Urinary bladder (tissue), 4 donors: ENCODE measurements around the gene KLC4. TPM values are rescaled to one million over a fixed set of nuclear protein-coding genes. Genes with fewer than 3 reads are reported as not detected.

Source experiments
- DNase-seq: peaks from one replicate; pipeline ENCODE4 v3.0.0-alpha.2; 2015; ENCODE audit errors: extremely low spot score
- H3K27ac ChIP-seq: one replicate; pipeline ENCODE4 v1.5.1; 2013; ENCODE audit warnings: low read depth, mild to moderate bottlenecking, moderate library complexity
- H3K36me3 ChIP-seq: one replicate; pipeline ENCODE4 v1.6.1; 2013; ENCODE audit warnings: mild to moderate bottlenecking, moderate library complexity; ENCODE audit not compliant: insufficient read depth
- H3K4me1 ChIP-seq: one replicate; pipeline ENCODE4 v1.6.1; 2013; ENCODE audit warnings: mild to moderate bottlenecking, moderate library complexity; ENCODE audit not compliant: insufficient read depth
- H3K4me3 ChIP-seq: one replicate; pipeline ENCODE4 v1.5.1; 2013; ENCODE audit warnings: low read depth, low read length
- WGBS: extraction: QIAGEN DNeasy Blood & Tissue Kit; methylation state at CpG from one replicate; pipeline ENCODE4 v1.1.7; 2013; 5-methylcytosine and 5-hydroxymethylcytosine counted together
- polyA plus RNA-seq: library from polyadenylated mRNA; stranded (reverse); fragments of 200-250 nt; gene quantifications from one replicate; pipeline ENCODE4 v1.2.3, GENCODE V29; 2013
- total RNA-seq: library from RNA; depleted of rRNA; stranded (reverse); fragments of >200 nt; gene quantifications from one replicate; pipeline ENCODE4 v1.2.3, GENCODE V29; 2014
- donor health status: healthy with polysubstance abuse.
- donor health status: healthy.

KLC4 gene
- total and polyA plus RNA-seq, 2 donors = 17.1 to 31.9 TPM

DNA sequence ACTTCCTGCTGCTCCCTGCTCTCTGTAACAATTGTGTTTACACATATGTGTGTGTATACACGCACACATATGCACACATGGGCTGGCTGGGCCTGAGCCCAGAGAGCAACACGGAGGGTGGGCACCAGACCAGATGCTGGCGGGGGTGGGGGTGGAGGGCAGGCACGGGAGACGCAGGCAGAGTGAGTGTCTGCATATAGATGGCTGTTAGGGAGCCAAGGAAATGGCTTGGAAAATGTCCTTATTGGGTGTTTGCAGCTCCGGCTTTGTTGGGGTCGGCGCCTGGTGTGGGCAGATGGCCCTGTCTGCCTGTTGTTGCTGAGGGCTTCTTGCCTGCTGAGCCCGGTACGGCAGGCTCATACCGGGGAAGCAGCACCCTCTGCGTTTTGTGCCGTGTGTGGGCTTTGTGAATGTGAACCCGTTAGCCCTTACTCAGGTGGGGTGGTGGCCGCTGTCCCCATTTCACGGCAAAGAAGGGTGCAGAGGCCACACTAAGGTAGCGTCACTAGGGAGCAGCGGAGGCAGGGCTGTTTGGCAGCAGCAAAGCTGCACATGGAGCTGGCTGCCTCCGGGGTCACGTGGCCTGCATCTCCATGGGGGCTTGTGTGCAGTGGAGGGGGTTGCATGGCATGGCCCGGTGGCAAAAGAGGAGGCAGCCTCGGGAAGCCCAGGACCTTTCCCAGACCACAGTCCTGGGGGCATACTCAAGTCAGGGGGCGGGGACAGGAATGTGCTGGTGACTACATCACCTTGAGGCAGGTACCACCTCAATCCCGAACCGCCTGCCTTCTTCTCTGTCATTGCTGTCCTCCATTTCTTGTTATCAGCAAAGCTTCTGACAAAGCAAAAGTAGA, 64.3 kb downstream of the KLC4 start:
- Histone ChIP-seq H3K36me3 (no peaks in the 10 kb centered on the region), H3K4me1 (no peaks in the 10 kb centered on the region), H3K4me3 (no peak overlapping the region), H3K27ac (no peak overlapping the region)
- DNase-seq = no peak
- 31% methylated on average over 25 of the region's 25 CpGs for WGBS

DNA sequence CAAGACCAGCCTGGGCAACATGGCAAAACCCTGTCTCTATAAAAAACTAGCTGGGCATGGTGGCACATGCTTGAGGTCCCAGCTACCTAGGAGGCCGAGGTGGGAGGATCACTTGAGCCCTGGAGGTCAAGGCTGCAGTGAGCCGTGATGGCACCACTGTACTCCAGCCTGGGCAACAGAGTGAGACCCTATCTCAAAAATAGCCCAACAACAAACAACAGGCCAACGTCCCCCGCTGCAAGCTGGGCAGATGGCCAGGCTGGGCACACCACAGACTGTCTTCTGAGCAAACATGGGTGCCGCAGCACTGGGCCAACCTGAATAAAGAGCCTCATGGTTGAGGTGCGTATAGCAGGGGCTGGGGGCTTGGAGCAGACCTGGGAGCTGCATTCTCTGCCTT, 65.0 kb downstream of the KLC4 start:
- H3K4me1 ChIP-seq = no peaks in the 10 kb centered on the region

More for the DNA sequence above, 65.0 kb downstream of the KLC4 start:
- 68% methylated on average over 6 of the region's 6 CpGs for WGBS
- H3K27ac ChIP-seq = no peak overlapping the region
- no peak for DNase-seq
- no peak overlapping the region for H3K4me3 ChIP-seq
- H3K36me3 ChIP-seq = no peaks in the 10 kb centered on the region

Other genes with a start within 250 kb of the KLC4 start
- 96.9 TPM for gene RPL7L1, start 180.0 kb upstream of the KLC4 start, total RNA-seq
- gene RPL7L1, start 180.0 kb upstream of the KLC4 start, polyA plus RNA-seq = 48.8 TPM
- gene PTCRA, start 143.6 kb upstream of the KLC4 start, total RNA-seq = not detected
- not detected for gene PTCRA, start 143.6 kb upstream of the KLC4 start, polyA plus RNA-seq
- gene CNPY3, start 130.2 kb upstream of the KLC4 start, total RNA-seq = 15.8 TPM
- 43.8 TPM for gene CNPY3, start 130.2 kb upstream of the KLC4 start, polyA plus RNA-seq
- 0.42 TPM for gene GNMT, start 98.9 kb upstream of the KLC4 start, total RNA-seq
- 0.52 TPM for gene GNMT, start 98.9 kb upstream of the KLC4 start, polyA plus RNA-seq
- 12.2 TPM for gene PEX6, start 80.5 kb upstream of the KLC4 start, total RNA-seq
- gene PEX6, start 80.5 kb upstream of the KLC4 start, polyA plus RNA-seq = 18.9 TPM
- 30.1 TPM for gene PPP2R5D, start 75.1 kb upstream of the KLC4 start, total RNA-seq
- gene PPP2R5D, start 75.1 kb upstream of the KLC4 start, polyA plus RNA-seq = 43.0 TPM
- gene MEA1, start 45.7 kb upstream of the KLC4 start, total RNA-seq = 29.1 TPM
- gene MEA1, start 45.7 kb upstream of the KLC4 start, polyA plus RNA-seq = 87.7 TPM
- 75.8 TPM for gene KLHDC3, start 45.4 kb upstream of the KLC4 start, total RNA-seq
- 90.4 TPM for gene KLHDC3, start 45.4 kb upstream of the KLC4 start, polyA plus RNA-seq
- gene RRP36, start 38.0 kb upstream of the KLC4 start, total RNA-seq = 37.1 TPM
- 38.1 TPM for gene RRP36, start 38.0 kb upstream of the KLC4 start, polyA plus RNA-seq
- 26.5 TPM for gene CUL7, start 5.8 kb upstream of the KLC4 start, total RNA-seq
- 10.8 TPM for gene CUL7, start 5.8 kb upstream of the KLC4 start, polyA plus RNA-seq
- 9.3 TPM for gene MRPL2, start 197 bp upstream of the KLC4 start, total RNA-seq
- gene MRPL2, start 197 bp upstream of the KLC4 start, polyA plus RNA-seq = 61.6 TPM
- gene PTK7, start 16.7 kb downstream of the KLC4 start, total RNA-seq = 89.6 TPM
- gene PTK7, start 16.7 kb downstream of the KLC4 start, polyA plus RNA-seq = 49.6 TPM
- 19.2 TPM for gene SRF, start 111.6 kb downstream of the KLC4 start, total RNA-seq
- gene SRF, start 111.6 kb downstream of the KLC4 start, polyA plus RNA-seq = 116 TPM
- 20.6 TPM for gene CUL9, start 122.6 kb downstream of the KLC4 start, total RNA-seq
- 23.5 TPM for gene CUL9, start 122.6 kb downstream of the KLC4 start, polyA plus RNA-seq
- gene DNPH1, start 169.8 kb downstream of the KLC4 start, total RNA-seq = 18.2 TPM
- 108 TPM for gene DNPH1, start 169.8 kb downstream of the KLC4 start, polyA plus RNA-seq
- 0.32 TPM for gene TTBK1, start 183.8 kb downstream of the KLC4 start, total RNA-seq
- 0.20 TPM for gene TTBK1, start 183.8 kb downstream of the KLC4 start, polyA plus RNA-seq
- gene SLC22A7, start 238.6 kb downstream of the KLC4 start, total RNA-seq = not detected
- gene SLC22A7, start 238.6 kb downstream of the KLC4 start, polyA plus RNA-seq = 0.15 TPM
- 3.9 TPM for gene CRIP3, start 249.2 kb downstream of the KLC4 start, total RNA-seq
- 1.1 TPM for gene CRIP3, start 249.2 kb downstream of the KLC4 start, polyA plus RNA-seq